ENCODE results near the gene SLC30A1.

Gene SLC30A1

DNA sequence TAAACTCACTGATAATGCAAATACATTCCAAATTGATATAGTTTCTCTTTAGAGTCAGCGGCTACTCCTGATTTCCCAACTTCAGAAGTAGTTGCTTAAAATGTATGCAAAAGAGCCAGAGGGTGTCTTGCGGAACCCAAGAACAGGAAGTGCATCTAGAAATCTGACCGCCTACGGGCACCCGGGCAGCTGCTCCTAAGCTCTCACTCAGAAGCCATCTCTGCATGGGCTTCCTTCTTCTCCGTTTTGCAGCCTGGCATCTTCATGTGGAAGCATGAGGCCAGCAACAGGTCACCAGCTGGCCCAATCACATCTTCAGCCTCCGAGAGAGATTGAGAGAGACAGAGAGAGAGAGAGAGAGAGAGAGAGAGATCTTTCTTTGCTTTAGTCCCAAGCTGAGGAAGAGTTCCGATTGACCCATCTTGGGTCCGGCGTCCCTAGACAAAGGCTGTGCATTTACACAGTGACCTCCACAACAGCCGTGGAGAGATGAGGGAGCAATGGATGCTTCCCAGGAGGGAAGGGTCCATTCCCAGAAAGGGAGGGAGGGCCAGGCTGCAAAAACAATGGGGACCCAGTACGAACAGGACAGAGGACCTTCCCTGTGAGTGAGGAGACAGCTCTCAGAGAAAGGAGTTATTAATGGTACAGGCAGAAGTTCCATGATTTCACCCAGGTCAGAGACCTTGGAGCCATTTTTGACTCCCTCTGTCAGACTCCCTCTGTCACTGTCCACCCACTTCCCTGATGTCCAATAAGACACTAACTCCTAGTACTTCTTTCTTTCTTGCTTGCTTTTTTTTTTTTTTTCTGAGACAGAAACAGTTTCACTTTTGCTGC, 28.2 kb upstream of the SLC30A1 start:
- Histone ChIP-seq H3K79me1 (ENCODE audit: low read depth, low read length) (no peaks in the 10 kb centered on the region), H2BK120ac (ENCODE audit: low read depth, low read length) (no peak overlapping the region), H2BK12ac (ENCODE audit: low read length) (no peak overlapping the region), H2BK15ac (ENCODE audit: low read length) (no peak overlapping the region), H3K9ac (ENCODE audit: low read depth, low read length, poor library complexity) (no peak overlapping the region), H3K27me3 (ENCODE audit: control insufficient read depth in 3 of 3, insufficient read depth in 3 of 3, low read depth in 1 of 3, low read length in 3 of 3) (peaks cover 0 to 31% (median 0%) of the 10 kb centered on the region in 3 experiments), H4K8ac (ENCODE audit: low read depth, low read length) (no peak overlapping the region), H3K14ac (ENCODE audit: low read length) (no peak overlapping the region), H3K4me3 (ENCODE audit: low read length in 2 of 2) (no peak overlapping the region), H3K23ac (ENCODE audit: low read depth, low read length, poor library complexity) (no peak overlapping the region), H3K36me3 (replicated peaks in 1 of 2; ENCODE audit: control insufficient read depth in 2 of 2, insufficient read depth in 2 of 2, low read length in 2 of 2) (no peaks in the 10 kb centered on the region), H3K4ac (ENCODE audit: low read length) (no peak overlapping the region), H3K4me1 (ENCODE audit: control insufficient read depth in 2 of 2, insufficient read depth in 1 of 2, low read depth in 1 of 2, low read length in 2 of 2) (peaks cover 0 to 2% of the 10 kb centered on the region in 2 donors), H2AFZ (ENCODE audit: low read length) (peak overlapping the region; percentile 15), H2AK5ac (ENCODE audit: low read depth, low read length) (no peak overlapping the region), H3K27ac (replicated peaks; ENCODE audit: low read length) (no peak overlapping the region), H3K4me2 (ENCODE audit: insufficient read depth, low read length, poor library complexity, severe bottlenecking) (no peak overlapping the region), H3K9me3 (replicated peaks in 1 of 2; ENCODE audit: control insufficient read depth in 2 of 2, insufficient read depth in 1 of 2, low read depth in 1 of 2, low read length in 2 of 2) (no peaks in the 10 kb centered on the region), H3K18ac (ENCODE audit: low read length) (peak overlapping the region; percentile 57), H2BK5ac (ENCODE audit: low read length) (no peak overlapping the region), H4K91ac (ENCODE audit: low read depth, low read length, poor library complexity) (no peak overlapping the region)
- DNase-seq (ENCODE audit: low spot score) = no peak
- WGBS, 2 donors (ENCODE audit: extremely low coverage in 2 of 2, insufficient read length in 2 of 2, insufficient replicate concordance in 1 of 2) = no CpG with 5 or more reads among the region's 12 CpGs

DNA sequence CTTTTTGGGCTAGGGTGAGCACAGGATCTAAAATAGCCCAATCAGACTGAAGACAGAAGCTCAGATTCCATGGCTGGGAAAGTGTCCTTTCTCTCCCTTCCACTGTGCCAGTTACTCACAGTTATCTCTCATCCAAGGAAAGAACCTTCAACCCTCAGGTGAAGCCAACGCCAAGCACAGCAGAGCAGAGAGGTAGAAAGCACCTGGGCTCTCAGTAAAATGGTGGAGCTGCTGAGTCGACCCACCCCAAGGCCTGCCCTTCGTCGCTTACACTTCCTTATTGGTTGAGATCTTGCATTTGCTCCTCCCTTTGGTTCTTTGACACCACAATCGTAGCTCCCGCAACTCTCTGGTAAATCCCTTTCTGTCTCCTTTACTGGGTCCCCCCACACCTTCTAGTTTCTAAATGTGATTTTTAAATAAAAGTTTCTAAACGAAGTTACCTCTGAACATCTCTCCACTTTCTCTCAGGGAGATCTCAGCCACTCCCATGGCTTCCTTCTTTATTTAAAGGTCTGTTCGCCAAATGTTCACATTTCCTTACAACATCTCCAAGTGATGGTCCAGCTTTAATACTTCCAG, 27.5 kb upstream of the SLC30A1 start:
- no peaks in the 10 kb centered on the region for H3K79me1 ChIP-seq (ENCODE audit: low read depth, low read length)
- H3K4me2 ChIP-seq (ENCODE audit: insufficient read depth, low read length, poor library complexity, severe bottlenecking) = no peak overlapping the region
- H4K8ac ChIP-seq (ENCODE audit: low read depth, low read length) = no peak overlapping the region
- no peak overlapping the region for H2BK15ac ChIP-seq (ENCODE audit: low read length)
- H2AFZ ChIP-seq (ENCODE audit: low read length) = no peak overlapping the region
- no peak overlapping the region for H3K27ac ChIP-seq (replicated peaks; ENCODE audit: low read length)
- peaks cover 0 to 31% (median 0%) of the 10 kb centered on the region in 3 experiments for H3K27me3 ChIP-seq (ENCODE audit: control insufficient read depth in 3 of 3, insufficient read depth in 3 of 3, low read depth in 1 of 3, low read length in 3 of 3)
- no peak overlapping the region for H3K14ac ChIP-seq (ENCODE audit: low read length)
- H3K18ac ChIP-seq (ENCODE audit: low read length) = peak overlapping the region; percentile 67
- H3K9ac ChIP-seq (ENCODE audit: low read depth, low read length, poor library complexity) = no peak overlapping the region
- no peak overlapping the region for H2BK120ac ChIP-seq (ENCODE audit: low read depth, low read length)
- H3K4me1 ChIP-seq (ENCODE audit: control insufficient read depth in 2 of 2, insufficient read depth in 1 of 2, low read depth in 1 of 2, low read length in 2 of 2) = peaks cover 0 to 2% of the 10 kb centered on the region in 2 donors
- H3K23ac ChIP-seq (ENCODE audit: low read depth, low read length, poor library complexity) = no peak overlapping the region
- H3K4me3 ChIP-seq (ENCODE audit: low read length in 2 of 2) = no peak overlapping the region
- H2AK5ac ChIP-seq (ENCODE audit: low read depth, low read length) = no peak overlapping the region
- no peak overlapping the region for H2BK5ac ChIP-seq (ENCODE audit: low read length)
- no peak overlapping the region for H3K4ac ChIP-seq (ENCODE audit: low read length)
- H3K36me3 ChIP-seq (replicated peaks in 1 of 2; ENCODE audit: control insufficient read depth in 2 of 2, insufficient read depth in 2 of 2, low read length in 2 of 2) = no peaks in the 10 kb centered on the region
- no peak overlapping the region for H4K91ac ChIP-seq (ENCODE audit: low read depth, low read length, poor library complexity)
- no CpG with 5 or more reads among the region's 8 CpGs for whole genome bisulfite sequencing, 2 donors (ENCODE audit: extremely low coverage in 2 of 2, insufficient read length in 2 of 2, insufficient replicate concordance in 1 of 2)
- H3K9me3 ChIP-seq (replicated peaks in 1 of 2; ENCODE audit: control insufficient read depth in 2 of 2, insufficient read depth in 1 of 2, low read depth in 1 of 2, low read length in 2 of 2) = no peaks in the 10 kb centered on the region
- no peak for DNase-seq (ENCODE audit: low spot score)
- no peak overlapping the region for H2BK12ac ChIP-seq (ENCODE audit: low read length)

DNA sequence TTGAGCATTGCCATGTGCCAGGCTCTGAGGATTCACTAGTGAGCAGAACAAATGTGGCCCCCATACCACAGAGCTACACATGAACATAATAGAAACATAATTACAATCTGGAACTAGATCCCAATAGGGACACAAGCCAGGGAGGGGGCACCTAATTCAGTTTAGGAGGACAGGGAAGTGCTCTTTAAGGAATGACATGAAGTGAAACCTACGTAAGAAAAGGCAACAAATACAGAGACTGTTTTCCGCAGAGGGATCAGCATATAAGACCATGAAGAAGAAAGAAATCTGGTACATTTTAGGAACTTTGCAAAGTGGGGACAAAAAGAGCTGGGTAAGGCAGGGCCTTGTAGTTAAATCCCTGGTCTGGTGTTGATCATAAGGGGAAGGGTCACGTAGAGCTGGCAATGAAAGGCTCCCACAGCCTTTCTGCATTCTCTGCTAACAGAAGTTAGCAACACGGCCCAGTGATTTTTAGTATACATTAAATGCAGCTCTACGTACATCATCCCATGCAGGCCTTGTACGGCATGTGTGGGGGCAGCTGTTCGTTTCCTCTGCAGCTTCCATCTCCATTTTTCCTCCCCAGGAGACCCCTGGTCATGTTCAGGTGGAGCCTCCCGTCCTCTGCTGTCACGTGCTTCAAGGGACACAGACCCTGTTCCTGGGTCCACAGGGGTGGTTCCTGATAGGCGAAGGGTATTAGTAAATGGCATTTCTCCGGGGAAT, 26.8 kb upstream of the SLC30A1 start:
- H3K4ac ChIP-seq (ENCODE audit: low read length) = no peak overlapping the region
- peaks cover 0 to 2% of the 10 kb centered on the region in 2 donors for H3K4me1 ChIP-seq (ENCODE audit: control insufficient read depth in 2 of 2, insufficient read depth in 1 of 2, low read depth in 1 of 2, low read length in 2 of 2)
- no peak overlapping the region for H3K9ac ChIP-seq (ENCODE audit: low read depth, low read length, poor library complexity)
- no peak overlapping the region for H3K18ac ChIP-seq (ENCODE audit: low read length)
- no peak overlapping the region for H2BK120ac ChIP-seq (ENCODE audit: low read depth, low read length)
- no peak overlapping the region for H2BK5ac ChIP-seq (ENCODE audit: low read length)
- no peak overlapping the region for H2BK12ac ChIP-seq (ENCODE audit: low read length)
- no peak overlapping the region for H4K91ac ChIP-seq (ENCODE audit: low read depth, low read length, poor library complexity)
- H4K8ac ChIP-seq (ENCODE audit: low read depth, low read length) = no peak overlapping the region
- H3K36me3 ChIP-seq (replicated peaks in 1 of 2; ENCODE audit: control insufficient read depth in 2 of 2, insufficient read depth in 2 of 2, low read length in 2 of 2) = no peaks in the 10 kb centered on the region
- H3K4me2 ChIP-seq (ENCODE audit: insufficient read depth, low read length, poor library complexity, severe bottlenecking) = no peak overlapping the region
- H3K14ac ChIP-seq (ENCODE audit: low read length) = no peak overlapping the region
- no peak overlapping the region for H2BK15ac ChIP-seq (ENCODE audit: low read length)
- WGBS, 2 donors (ENCODE audit: extremely low coverage in 2 of 2, insufficient read length in 2 of 2, insufficient replicate concordance in 1 of 2) = no CpG with 5 or more reads among the region's 11 CpGs
- no peaks in the 10 kb centered on the region for H3K79me1 ChIP-seq (ENCODE audit: low read depth, low read length)
- no peak for DNase-seq (ENCODE audit: low spot score)
- H3K27me3 ChIP-seq (ENCODE audit: control insufficient read depth in 3 of 3, insufficient read depth in 3 of 3, low read depth in 1 of 3, low read length in 3 of 3) = peaks cover 0 to 31% (median 0%) of the 10 kb centered on the region in 3 experiments
- no peak overlapping the region for H3K27ac ChIP-seq (replicated peaks; ENCODE audit: low read length)
- H2AK5ac ChIP-seq (ENCODE audit: low read depth, low read length) = no peak overlapping the region
- H2AFZ ChIP-seq (ENCODE audit: low read length) = no peak overlapping the region
- H3K9me3 ChIP-seq (replicated peaks in 1 of 2; ENCODE audit: control insufficient read depth in 2 of 2, insufficient read depth in 1 of 2, low read depth in 1 of 2, low read length in 2 of 2) = no peaks in the 10 kb centered on the region
- no peak overlapping the region for H3K4me3 ChIP-seq (ENCODE audit: low read length in 2 of 2)
- no peak overlapping the region for H3K23ac ChIP-seq (ENCODE audit: low read depth, low read length, poor library complexity)

DNA sequence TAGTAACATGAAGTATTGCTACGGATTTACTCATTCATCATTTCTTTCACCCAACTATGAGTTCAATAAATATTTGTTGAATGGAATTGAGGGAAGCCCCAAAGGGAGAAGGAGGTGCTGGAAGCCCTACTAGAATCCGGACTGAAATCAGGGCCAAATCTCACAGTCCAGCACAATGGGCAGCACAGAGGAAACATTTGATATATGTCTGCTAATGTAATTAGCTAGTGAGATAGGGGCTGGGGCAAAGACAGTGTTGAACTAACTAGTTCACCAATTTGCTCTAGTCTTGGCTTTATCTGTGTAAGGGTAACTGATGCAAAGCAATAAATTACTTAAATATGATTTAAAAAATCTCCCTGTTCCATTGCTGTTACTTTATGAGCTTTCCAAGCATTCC, 26.1 kb upstream of the SLC30A1 start:
- no peak for DNase-seq (ENCODE audit: low spot score)
- no CpG with 5 or more reads among the region's 2 CpGs for WGBS, 2 donors (ENCODE audit: extremely low coverage in 2 of 2, insufficient read length in 2 of 2, insufficient replicate concordance in 1 of 2)
- no peak overlapping the region for H3K4me2 ChIP-seq (ENCODE audit: insufficient read depth, low read length, poor library complexity, severe bottlenecking)
- H2BK5ac ChIP-seq (ENCODE audit: low read length) = no peak overlapping the region
- H3K36me3 ChIP-seq (replicated peaks in 1 of 2; ENCODE audit: control insufficient read depth in 2 of 2, insufficient read depth in 2 of 2, low read length in 2 of 2) = no peaks in the 10 kb centered on the region
- peaks cover 0 to 2% of the 10 kb centered on the region in 2 donors for H3K4me1 ChIP-seq (ENCODE audit: control insufficient read depth in 2 of 2, insufficient read depth in 1 of 2, low read depth in 1 of 2, low read length in 2 of 2)
- H3K4me3 ChIP-seq (ENCODE audit: low read length in 2 of 2) = no peak overlapping the region
- no peak overlapping the region for H3K27ac ChIP-seq (replicated peaks; ENCODE audit: low read length)
- no peak overlapping the region for H2BK120ac ChIP-seq (ENCODE audit: low read depth, low read length)
- H3K23ac ChIP-seq (ENCODE audit: low read depth, low read length, poor library complexity) = no peak overlapping the region
- no peak overlapping the region for H2BK12ac ChIP-seq (ENCODE audit: low read length)
- H2BK15ac ChIP-seq (ENCODE audit: low read length) = no peak overlapping the region
- no peak overlapping the region for H4K8ac ChIP-seq (ENCODE audit: low read depth, low read length)
- no peak overlapping the region for H3K9ac ChIP-seq (ENCODE audit: low read depth, low read length, poor library complexity)
- H4K91ac ChIP-seq (ENCODE audit: low read depth, low read length, poor library complexity) = no peak overlapping the region
- no peak overlapping the region for H3K18ac ChIP-seq (ENCODE audit: low read length)
- no peaks in the 10 kb centered on the region for H3K79me1 ChIP-seq (ENCODE audit: low read depth, low read length)
- H3K4ac ChIP-seq (ENCODE audit: low read length) = no peak overlapping the region
- H3K27me3 ChIP-seq (ENCODE audit: control insufficient read depth in 3 of 3, insufficient read depth in 3 of 3, low read depth in 1 of 3, low read length in 3 of 3) = peaks cover 0 to 31% (median 0%) of the 10 kb centered on the region in 3 experiments
- H3K14ac ChIP-seq (ENCODE audit: low read length) = no peak overlapping the region
- no peak overlapping the region for H2AK5ac ChIP-seq (ENCODE audit: low read depth, low read length)
- H2AFZ ChIP-seq (ENCODE audit: low read length) = no peak overlapping the region
- H3K9me3 ChIP-seq (replicated peaks in 1 of 2; ENCODE audit: control insufficient read depth in 2 of 2, insufficient read depth in 1 of 2, low read depth in 1 of 2, low read length in 2 of 2) = no peaks in the 10 kb centered on the region

Data from neuronal stem cell (in vitro differentiated cells).